KG1 (cell line): ENCODE results near the gene C19orf67.

ENCODE experiments used
- DNase-seq: peaks from one replicate; lab custom pipeline; 2025; lab: John Stamatoyannopoulos, UW

The C19orf67 gene

DNA sequence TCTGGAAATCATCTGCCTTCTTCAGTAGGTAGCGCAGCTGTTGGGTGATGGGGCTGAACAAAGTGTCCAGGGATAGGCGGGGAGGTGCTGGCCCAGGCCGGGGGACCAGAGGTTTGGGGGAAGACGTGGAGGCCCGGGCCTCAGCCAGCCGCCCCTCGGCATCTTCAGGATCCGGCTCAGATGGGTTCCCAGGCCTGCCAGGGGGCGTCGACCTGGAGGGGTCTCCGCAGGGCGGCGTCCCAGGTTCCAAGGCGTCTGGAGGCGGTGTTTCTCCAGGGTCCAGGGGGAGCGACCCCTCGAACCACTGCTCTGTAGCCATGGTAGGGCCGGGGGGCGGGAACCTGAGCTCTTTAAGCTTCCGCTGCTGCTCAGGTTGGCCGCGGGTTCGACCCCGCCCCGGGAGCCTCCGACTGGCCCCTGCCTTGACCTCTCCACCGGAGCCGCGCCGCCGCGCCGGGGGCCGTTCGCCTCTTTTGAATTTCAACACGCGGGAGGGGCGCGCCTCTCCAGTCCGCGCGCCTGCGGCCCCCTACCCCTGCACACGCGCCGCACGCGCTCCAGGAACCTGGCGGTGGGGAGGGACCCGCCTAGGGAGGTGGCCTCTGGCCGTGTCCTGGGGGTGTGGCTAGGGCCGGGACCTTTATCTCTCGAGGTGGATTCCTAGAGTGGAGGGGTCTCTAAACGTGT, at the start of gene C19orf67:
Gene C19orf67, minus strand, starts transcription at position 475 of the 687 bp plus-strand sequence. Its CDS starts 156 bp downstream, at position 319.
- DNase-seq = no peak

DNA sequence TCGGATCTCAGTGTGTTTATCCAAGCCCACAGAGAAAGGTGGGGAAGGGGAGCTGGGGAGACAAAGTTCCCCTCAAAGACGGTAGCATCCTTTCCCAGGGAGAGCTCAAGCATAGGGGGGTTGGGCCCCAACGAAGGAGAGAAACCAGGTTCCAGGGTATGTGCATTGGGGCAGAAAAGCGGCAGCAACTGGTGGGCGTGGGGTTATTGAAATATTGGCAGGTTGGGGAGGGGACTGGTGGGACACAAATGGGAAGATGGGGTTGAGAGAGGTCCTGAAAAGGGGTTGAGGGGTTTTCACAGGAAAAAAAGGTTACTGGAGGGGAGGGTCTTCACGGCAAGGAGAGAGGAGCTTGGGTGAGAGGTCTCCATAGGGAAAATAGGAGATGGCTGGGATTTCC, 49.8 kb upstream of the C19orf67 start:
- no peak for DNase-seq

DNA sequence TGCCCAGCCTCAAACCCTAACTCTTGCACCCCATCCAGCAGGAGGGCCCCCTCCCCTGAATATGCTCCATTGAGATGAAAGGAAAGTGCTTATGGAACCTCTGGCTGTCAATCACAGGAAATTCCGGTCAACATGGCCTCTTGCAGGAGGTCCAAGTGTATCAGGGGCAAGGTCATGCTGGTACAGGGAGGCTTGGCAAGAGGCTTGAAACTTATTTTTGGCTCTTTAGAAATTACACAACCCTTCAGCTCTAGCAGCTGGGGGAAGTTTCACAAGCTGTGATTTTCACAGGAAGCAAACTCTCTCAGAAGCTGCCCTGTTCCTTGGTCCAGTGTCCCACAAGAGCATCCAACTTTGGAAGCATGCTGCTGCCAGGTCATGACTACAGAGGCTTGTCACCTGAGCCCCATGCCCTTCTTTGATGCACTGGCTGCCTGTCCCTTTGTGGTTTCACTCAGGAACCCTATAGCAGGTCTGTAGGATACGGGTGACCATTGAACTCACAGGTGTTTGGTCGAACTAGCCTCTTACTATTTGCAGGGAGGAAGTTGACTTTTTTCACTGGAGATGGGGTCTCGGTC, 42.4 kb upstream of the C19orf67 start:
- no peak for DNase-seq

DNA sequence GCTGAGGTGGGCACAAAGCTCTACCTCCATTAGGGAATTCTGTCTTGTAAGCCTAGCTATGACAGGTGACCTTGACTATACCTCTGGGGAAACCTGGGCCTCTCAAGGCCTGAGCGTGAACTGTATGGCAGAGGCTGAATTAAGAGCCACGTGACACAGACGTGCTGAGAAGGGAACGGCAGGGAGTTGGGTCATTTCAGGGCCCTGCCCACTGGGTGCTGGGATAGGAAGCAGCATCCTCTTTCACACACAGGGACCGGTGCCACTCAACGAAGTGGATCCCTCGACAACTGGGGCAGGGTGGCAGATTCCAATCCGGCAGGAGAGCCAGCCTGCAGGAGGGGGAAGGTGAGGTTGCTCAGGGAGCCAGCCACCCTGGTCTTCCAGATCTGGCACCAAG, 41.6 kb upstream of the C19orf67 start:
- no peak for DNase-seq

DNA sequence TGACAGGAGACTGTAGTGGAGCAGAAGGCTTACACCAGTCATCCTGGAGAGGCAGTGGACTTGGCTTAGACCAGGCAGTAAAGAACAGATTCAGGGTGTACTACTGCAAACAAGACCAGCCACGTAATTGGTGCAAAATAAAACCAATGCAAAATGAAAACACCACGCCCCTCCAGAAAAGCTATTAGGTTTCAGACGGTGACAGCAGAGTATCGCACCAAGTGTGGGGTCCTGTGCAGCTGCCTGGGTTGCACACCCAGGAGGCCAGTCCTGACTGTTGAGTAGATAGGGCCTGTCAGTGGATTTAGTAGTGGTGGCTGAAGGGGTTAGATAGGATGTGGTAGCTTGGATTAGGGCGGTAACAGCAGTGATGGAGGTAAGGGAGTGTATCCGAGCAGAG, 37.3 kb upstream of the C19orf67 start:
- no peak for DNase-seq

DNA sequence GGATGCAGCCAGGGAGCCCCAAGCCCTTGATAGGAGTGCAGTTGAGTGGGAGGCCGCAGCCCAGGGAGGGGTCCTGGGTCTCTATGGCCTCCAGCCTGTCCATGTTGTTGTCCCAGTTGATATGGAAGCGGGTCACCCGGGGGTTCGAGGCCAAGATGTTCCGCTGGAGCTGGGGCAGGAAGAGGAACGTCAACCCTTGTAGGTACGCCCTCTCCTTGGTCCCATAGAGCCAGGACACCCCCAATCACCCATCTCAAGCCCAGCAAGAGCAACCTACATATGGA, 34.9 kb upstream of the C19orf67 start:
- no peak for DNase-seq

DNA sequence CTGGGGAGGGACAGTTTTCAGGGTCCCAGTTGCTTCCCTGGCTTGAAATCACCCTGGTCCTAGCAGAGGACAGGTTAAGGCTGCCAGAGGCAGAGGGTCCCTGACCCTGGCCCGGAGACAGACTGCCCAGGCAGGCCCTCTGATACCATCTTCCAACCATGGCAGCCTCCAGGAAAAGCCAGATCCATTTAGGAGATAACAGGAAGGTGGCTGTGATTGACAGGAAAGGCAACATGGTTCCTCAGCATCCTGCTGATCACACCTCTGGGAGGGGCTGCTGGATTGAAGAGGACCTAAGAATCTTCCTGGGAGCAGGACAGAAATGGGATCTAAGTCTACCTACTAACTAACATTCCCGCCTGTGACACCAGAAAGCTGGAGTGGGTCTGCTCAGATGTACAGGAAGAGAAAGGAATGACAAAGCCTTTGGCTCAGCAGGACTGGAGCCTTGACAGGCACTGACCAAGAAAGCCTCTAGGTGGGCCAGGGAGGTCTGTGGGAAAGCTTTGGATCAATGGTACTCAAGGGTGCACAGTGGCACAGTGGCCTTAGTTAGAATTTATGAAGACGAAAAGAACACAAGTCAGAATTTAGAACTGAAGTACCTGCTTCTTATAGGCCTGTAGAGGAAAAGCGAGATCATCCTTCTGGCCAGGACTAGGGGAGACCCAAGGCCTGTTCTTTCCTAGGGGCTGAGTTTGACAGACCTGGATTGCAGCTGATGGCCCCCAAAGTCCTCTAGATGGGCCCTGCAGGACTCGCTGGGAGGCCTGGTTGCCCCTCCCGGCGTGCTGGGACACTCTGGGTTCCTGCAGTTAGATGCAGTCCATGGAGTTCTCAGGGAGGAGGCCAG, 34.3 kb upstream of the C19orf67 start:
- no peak for DNase-seq

DNA sequence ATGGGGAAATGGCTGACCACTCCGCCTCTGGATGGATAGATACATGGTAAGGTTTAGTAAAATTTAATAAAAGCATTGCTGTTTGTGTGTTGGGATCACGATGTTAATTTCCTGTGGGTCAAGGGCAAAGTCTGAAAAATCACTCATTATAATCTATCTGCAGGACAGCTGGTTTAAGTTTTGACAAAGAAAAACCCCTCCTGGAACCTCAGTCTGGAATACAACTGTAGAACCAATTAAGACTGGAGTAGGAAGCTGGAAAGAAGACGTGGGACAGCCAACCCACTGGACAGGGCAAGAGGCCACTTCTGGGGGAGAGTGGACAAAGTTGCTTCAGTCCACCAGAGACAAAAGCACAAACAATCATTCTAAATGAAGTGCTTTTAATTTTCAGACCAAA, 33.6 kb upstream of the C19orf67 start:
- no peak for DNase-seq

DNA sequence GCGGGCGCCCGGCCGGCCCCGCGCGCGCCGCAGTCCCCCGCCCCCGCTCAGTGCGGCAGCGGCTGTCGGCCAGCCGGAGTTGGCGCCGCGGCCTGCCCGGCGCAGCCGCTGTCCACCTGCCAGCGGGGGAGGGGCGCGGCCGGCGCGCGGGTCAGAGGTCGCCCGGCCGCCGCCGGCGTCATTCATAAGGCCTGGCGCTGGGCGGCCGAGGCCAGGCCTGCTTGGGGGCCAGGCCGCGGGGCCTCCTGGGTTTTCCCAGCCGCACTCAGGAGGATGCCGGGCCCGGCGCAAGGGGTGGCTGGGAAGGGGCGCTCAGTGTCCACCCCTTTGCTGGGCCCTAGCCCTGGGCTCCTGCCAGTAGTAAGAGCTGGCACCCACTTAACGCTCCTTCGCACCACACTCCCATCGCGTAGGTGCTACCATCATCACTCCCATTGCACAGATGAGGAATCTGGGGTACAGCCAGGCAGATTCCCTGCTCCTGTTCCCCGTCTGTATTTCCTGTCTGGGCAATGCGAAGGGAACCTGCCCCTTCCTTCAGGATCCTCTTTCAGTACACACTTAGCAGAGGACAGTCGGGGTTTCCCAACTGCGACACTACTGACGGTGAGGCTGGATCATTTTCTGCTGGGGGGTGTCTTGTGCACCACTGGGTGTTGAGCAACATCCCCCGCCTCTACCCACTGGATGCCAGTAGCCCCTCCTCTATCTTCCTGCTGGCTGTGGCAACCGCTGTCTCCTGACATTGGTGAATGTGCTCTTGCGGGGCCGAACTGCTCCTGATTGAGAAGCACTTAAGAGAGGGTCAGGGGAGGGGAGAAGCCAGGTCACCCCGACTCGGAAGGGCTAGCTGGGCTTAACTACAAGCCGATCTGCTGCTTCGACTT, 32.8 kb upstream of the C19orf67 start:
- DNase-seq = peak; percentile 52

DNA sequence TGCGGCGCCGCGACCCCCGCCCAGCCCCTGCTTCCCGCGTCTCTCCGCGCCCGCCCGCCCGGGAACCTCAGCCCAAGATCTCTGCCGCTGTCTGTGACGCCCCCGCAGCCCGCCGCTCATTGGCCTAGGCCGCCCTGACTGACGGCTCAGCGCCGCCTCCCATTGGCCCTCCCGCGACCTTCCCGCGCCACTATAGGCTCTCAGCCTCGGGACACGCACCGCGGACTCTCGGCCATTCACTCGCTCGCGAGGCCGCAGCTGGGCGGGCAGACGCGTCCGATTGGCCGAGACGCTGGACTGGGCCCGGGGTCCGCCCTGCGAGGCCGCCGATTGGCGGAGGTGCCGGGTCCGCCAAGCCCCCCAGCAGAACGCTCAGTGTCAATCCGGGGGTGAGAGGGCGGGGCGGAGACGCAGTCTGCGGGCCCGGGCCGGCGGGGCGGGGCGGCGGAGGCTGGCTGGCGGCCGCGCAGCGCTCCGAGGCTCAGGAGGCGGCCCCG, 32.1 kb upstream of the C19orf67 start, which contains the start of gene PRKACA:
Gene PRKACA, minus strand, starts transcription at position 95 of the 497 bp plus-strand sequence. CDS start 215 bp downstream, outside the sequence.
- DNase-seq = peak; percentile 93

DNA sequence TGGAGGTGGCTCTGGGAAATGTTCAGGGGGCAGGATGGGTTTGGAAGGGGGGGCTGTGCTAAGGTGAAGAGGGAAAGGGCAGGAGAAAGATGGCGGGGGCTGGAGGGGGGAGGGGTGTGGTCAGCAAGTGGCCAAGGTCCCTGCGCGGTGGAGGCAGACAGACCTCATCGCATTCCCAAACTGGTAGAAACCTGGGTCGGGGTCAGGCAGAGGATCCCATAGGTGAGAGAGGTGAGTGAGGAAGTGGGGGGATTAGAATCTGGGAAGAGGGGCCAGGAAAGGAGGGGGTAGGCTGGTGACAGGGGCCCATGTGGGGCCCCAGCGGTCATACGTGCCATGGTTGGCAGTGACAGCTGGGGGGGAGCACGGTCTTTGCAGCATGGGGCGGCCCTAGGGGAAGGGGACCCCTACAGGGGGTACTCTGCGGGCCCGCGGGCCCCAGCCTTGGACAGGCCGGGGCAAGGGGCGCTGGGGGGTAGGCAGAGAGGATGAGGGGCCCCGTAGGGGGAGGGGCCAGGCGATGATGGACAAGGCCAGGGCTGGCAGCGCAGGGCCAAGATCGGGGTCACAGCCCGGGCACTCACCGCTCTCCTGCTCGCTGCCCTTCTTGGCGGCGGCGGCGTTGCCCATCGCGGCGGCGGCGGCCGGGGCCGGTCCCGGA, 31.5 kb upstream of the C19orf67 start:
- DNase-seq = no peak

DNA sequence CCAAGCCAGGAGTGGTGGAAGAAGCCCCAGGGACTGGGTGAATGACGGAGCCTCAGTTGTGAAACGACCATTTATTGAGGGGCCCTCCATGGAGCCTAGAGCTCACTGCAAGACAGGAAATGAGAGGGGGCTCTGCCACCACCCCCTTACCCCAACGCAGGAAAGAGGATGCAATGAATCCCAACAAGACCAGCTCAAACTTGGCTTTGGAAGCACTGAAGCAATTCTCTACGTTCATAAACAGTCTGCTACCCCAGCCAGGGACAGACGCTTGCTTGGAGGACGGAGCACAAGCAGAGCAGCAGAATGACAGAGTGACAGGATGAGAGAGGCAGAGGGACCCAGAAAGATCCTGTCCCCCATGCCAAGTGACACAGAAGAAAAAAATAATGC, 30.9 kb upstream of the C19orf67 start:
- DNase-seq = no peak

DNA sequence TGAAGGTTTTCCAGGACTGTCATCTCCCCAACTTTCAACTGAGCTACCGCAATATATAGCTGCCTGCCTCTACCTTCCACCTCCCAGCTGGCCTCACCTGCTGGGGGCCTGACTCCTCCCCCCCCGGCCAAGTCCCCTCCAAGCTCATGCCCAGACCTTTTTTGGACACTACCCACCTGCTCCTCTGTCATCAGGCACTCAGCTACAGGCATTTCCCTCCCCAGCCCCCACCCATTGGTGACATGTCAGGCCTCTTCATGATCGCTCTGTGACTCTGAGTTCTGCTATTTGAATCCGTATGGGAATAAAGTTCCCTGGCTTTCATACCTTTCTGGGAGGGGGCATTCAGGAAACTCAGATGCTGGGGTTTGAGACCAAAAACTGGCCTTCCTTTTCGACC, 30.2 kb upstream of the C19orf67 start:
- no peak for DNase-seq

DNA sequence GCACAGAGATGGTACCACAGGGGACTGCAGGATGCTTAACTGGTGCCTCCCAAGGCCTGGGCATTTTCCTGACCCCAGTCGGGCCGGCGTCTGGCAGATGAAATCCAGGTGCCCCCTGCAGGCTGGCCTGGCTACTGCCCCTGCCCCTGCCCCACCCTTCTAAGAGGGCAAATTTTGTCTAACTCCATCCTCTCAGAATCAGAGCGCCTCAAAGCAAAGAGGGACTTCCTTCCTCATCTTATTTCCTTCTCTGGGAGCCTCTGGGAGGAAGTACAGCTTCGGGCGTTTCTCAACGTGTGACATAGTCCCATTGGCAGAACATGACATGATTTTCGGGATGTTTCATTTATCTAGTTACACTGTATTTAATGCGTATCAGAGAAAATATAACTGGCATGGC, 29.3 kb upstream of the C19orf67 start:
- no peak for DNase-seq

DNA sequence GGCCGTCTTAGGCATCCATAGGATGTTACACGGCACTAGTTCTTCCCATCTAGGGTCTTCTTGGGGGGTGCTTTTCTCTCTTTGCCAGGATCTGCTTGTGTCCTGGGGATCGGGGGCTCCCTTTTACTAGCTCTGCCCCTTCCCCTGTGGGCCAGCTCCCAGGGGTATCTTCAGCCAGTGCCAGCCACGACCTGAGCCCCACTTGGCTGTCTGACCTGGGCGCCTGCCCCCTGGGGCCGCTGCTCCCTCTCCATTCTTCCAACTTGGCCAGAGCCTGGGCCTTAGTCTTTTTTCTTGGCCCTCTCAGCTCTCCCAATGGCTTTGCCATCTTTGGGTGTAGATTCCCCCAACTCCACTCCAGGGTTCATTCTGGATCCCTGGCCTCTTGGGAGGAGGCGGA, 28.9 kb upstream of the C19orf67 start:
- DNase-seq = no peak

DNA sequence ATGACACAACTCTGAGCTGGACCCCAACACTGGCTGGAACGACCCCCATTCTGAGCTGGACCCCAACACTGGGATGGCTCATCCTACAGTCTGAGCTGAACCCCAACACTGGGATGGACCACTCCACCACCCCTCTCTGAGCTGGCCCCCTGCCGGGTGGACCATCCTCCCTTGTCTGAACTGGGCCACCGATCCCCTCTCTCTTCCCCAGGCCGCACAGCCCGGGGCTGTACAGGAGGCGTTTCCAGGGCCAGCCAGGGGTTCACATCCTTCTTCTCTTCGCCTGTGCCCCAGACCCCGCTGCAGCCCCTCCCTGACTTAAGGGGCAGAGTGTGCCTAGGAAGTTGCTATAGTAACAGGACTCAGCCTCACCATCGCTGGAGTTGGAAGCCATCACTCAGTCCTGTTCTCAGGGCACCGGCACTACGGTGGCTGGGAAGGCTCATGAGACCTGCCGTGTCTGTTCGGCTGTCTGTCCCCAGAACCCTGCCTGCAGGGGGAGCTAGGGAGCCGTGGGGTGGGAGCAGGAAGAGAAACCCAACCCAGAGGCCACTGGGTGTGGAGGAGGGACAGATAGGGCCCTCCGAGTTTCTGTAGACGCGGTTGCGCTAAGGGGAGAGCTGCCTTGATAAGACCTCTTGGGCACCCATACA, 28.3 kb upstream of the C19orf67 start:
- peak; percentile 41 for DNase-seq

DNA sequence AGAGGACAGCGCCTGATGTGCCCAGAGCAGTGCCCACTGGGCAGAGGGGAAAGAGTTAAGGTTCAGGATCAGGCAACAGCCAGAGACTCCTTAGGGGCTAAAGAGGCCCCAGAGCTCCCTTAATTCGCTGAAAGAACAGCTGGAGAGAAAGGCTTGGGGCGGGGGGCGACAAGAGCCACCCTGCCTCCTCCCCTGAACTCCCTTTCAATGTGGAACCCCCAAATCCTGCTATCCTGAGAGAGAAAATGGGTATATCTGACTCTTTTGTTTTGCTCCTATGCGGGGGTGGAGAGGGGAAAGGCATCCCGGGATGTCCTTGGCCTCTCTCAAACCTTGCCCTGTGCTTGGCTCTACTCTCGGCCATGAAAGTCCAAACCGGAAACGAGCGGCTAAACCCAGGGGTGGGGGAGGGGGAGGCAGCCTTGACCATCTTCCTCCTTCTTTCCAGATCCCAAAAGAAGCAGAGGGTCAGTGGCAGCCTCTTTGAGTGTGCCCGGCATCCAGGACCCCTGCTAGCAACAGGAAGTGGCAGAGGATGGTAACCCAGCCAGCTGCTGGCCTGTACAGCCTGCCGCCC, 27.3 kb upstream of the C19orf67 start:
- no peak for DNase-seq

DNA sequence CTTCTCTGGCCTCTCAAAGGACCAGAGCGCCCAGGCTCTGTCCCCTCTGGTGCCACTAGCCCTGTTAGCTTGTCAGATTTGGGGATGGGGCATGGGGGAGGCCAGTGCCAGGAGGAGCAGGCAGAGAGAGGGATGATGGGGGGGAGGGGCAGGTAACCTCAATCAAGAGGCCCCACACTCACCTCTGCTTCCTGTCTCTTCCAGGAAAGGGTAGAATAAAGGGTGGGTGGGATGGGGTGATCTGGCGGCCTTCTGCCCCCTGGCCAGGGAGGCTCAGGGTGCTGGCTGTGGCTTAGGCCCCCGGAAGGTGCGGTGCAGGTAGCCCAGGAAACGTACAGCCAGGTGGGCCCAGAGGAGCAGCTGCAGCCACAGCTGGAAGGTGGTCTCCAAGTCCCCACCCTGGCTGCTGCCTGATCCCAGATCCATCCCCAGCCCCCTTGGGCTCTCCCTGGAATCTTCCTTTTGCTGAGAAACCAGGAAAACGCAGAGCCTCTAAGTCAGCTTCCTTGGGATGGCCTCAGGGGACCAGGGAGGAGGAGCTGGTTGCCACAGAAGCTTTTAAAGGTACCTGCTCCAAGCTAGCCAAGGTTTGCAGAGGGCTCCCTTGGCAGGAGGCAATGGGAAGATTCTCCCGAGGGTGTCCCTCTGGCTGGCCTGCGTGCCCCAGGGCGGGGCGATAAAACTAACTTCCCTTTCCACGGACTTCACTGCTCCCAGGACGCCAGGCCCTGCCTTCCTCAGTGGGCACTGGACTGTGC, 26.6 kb upstream of the C19orf67 start:
- no peak for DNase-seq

DNA sequence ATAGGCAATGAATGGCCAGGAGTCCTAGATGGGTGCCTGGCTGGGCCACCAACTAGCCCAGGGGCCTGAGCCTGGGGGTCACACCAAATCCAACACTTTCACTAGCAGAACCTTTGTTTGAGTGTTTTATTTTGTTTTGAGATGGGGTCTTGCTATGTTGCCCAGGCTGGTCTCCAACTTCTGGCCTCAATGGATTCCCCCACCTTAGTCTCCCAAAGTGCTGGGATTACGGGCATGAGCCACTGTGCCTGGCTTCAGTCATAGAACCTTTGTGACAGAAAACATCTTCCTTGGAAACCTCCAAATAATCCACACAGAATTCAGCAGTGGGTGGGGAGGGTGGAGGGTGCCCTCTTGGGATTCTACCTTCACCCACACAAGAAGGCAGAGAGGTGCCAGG, 25.9 kb upstream of the C19orf67 start:
- no peak for DNase-seq

DNA sequence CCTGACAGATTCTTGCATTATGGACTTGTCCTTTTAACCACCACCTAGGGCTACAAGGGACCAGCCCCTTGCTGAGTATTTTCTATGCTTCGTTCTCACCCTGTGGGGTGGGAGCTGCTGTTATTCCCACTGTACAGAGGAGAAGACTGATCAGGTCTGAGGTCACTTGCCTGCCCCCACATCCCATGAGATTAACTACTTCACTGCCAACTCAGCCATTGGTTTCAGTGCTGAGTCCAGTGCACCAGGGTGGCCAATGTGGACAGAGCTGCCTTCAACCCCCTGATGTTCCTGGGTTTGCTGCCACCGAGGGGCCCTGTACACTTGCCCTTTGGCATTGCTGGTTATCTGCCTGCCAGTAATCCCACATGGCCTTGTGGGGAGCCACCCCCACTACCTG, 25.1 kb upstream of the C19orf67 start:
- no peak for DNase-seq
